Stimulated activated CD4-positive, alpha-beta T cell treated with anti-CD3 and anti-CD28 coated beads, Interleukin-1b, Interleukin-23, amount 100 ng/mL, for 1 hour (primary cell): Measurements from ENCODE around the gene PTCH1.

ENCODE experiments used
- DNase-seq, 2 donors: peaks; one replicate each; pipeline ENCODE4 v3.0.0-alpha.2; 2020; ENCODE audit warnings: low read depth in 2 of 2

Gene PTCH1

GRCh38 chr9:95512709-95513095, 4.1 kb downstream of the PTCH1 start:
- no peak for DNase-seq

GRCh38 chr9:95511952-95512708, 4.6 kb downstream of the PTCH1 start:
- no peak for DNase-seq

DNA sequence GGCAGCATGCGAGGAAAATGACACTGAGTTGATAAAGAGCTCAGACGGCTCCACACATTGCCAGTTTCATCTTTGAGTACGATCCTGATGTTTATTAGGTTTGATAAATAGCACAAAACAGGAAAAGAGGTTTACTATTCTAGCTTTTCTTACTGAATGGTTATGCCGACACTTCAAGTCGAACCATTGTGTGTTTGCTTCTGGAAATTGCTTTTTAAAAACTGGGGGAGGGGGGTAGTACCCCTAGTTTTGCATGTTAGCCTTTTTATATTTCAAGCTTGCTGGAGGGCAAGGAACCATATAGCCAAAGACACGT, 5.2 kb downstream of the PTCH1 start:
- DNase-seq = no peak

DNA sequence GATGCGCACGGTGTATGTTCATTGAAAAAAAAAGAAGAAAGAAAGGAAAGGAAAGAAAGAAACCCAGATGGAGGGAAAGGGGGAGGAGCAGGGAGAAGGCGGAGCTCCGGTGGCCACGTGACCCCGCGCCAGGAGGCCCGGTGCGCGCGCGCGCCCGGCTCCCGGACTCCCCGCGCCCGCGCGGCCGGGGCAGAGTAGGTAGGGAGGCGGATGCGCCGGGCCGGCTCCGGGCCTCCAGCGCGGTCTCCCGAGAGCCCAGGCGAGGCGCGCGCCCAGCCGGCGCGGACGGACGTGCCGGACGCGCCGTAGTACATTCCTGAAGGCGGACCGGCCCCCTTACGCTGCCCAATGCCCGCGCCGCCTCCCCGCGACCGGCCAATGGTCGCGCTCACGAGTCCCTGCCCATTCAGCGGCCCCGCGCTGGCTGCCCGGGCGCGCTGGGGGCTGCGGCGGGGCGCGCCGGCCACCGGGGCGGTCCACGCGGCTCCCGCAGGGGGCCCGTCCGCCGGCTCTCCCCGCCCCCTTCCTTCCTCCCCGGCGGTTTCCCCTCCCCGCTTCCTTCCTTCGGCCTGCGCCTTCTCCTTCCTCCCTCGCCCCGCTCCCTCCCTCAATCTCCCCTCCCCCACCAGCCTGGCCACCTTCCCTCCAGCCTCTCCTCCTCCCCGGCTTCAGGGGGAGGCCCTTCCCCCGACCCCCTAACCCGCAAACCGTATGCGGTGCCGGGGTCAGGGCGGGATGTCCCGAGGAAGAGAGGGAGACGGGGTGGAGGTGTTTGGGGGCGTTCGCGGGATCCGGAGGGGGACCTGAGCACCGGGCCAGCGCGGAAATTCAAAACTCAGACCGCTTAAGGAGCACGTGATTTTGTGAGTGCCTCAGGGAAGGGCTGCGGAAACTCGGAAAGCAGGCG, 5.8 kb downstream of the PTCH1 start:
- peak; percentile 42 to 76 for DNase-seq

DNA sequence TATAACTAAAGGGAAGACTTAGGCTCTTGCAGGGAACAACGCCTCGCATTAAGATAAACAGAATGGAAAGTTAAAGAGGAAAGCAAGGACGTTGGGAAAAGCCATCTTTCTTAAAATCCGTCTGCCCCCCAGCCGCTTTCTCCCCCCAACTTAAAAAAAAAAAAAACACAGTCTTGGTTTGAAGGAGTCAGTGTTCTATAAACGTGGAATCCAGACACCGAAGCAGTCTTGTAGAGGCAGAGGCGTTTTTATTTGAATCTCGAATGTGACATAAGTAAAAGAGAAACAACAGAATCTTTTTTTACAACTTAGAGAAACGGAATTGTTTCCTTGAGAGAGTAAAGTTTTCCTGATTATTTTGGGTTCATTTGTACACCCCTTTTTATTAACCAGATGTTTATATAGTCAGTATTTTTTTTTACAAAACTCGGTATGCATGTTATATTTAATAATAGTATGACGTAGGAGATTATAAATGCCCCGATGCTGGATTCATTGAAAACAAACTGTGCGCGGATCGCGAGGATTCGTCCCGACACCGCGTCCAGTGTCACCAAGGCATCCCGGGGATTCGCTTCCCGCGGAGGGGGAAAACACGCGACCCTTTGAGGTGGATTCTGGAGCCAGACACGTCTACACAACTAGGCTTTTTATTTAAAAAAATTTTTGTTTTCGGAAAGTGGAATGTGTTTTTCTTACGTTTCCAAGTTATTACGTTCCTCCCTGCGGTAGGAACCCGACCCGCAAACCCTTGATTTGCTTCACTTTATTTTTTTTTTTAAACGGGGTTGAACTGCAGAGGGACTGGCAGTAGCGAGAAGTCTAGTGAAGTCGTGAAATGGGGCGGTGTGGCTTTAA, 6.7 kb downstream of the PTCH1 start:
- no peak for DNase-seq

GRCh38 chr9:95508968-95509850, 7.6 kb downstream of the PTCH1 start:
- no peak for DNase-seq

DNA sequence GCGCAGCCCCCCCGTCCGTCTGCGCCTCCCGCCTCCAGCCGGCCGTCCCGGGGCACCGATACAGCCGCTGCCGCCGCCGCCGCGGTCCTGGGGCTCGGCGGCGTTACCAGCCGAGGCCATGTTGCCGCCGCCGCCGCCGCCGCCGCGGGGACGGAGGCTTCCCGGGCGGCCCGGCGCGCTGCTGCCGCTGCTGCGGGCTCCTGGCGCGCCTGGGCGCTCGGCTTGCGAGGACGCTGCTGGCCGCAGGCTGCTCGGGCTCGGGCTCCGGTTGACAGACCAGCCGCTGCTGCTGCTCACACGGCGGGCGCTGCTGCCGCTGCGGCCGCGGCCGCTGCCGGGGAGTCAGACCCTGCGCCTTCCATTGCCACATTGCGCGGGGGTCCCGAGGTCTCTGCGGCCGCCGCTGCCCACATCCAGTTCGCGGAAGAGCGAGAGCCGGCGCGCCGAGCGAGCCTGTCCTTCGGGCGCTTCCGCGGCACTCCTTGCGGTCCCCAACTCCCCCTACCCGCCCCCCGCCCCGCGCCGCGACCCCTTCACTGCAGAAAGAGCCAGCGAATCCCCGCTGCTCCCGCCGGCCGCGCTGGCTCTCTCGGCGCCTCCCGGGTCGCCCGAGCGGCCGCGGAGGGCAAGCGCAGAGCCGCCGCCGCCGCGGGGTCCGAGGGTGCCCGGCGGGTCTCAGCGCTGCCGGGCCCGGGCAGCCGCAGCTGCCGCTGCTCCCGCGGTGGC, 8.4 kb downstream of the PTCH1 start:
- DNase-seq = no peak

- DNase-seq = no peak
These were observed 9.1 kb downstream of the PTCH1 start for GRCh38 chr9:95507464-95508241.

GRCh38 chr9:95506678-95507463, 9.9 kb downstream of the PTCH1 start:
- no peak for DNase-seq

DNA sequence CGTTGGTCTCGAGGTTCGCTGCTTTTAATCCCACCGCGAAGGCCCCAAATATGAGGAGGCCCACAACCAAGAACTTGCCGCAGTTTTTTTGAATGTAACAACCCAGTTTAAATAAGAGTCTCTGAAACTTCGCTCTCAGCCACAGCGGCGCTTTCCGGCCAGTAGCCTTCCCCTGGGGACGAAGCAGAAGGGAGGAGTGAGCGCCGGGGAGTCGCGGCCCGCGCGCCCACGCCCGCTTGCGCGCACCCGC, 10.4 kb downstream of the PTCH1 start:
- DNase-seq = no peak

GRCh38 chr9:95505717-95506427, 10.9 kb downstream of the PTCH1 start:
- no peak for DNase-seq

DNA sequence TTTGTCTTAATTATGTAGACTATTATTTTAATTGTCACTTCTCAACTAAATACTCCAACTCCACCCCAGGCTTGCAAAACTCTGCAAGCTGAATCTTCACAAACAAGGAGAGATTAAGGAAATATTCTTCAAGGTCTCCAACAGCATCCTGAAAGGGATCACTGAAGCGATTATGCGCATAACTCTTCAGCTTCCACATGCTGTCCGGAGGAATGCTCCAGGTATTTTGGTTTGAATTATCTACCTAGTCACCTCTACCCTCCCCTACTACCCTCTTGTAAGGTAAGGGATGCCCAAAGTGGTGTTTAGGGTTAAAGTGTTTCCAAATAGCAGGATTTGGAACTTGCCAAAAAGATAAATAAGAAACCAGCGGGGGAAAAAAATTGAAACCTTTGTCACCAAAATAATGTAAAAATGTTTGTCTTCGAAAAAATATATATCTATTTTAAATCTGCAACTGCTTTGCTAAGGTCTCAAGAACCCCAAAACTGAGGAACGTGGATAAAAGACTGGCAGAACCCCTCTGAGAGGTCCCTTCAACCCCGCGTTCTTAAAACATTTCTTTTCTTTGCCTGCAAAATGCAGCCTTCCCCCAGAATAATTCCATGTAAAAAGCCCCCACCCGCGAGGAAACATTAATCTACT, 11.6 kb downstream of the PTCH1 start:
- no peak for DNase-seq

- no peak for DNase-seq
These were observed 12.5 kb downstream of the PTCH1 start for GRCh38 chr9:95504053-95504963.

GRCh38 chr9:95503369-95503768, 13.4 kb downstream of the PTCH1 start:
- DNase-seq = no peak

GRCh38 chr9:95502248-95502647, 14.5 kb downstream of the PTCH1 start:
- DNase-seq = no peak

DNA sequence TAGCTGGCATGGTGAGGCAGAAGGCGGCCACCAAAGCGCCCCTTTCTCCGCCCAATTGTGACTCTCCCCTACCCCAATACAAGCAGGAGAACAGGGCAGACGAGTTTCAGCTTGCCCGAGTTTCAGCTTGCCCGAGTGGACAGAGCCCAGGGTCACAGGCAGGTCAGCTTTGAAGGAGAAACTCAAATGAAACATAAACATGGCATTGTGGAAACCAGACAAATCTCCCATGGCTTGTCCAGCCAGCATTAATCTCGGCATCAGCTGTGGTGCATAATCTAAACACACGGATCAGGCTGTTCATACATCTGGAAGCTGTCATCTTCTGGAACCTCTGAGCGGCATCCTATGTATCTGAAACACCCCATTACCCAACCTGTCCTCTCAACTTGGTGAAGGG, 16.9 kb downstream of the PTCH1 start:
- no peak for DNase-seq

DNA sequence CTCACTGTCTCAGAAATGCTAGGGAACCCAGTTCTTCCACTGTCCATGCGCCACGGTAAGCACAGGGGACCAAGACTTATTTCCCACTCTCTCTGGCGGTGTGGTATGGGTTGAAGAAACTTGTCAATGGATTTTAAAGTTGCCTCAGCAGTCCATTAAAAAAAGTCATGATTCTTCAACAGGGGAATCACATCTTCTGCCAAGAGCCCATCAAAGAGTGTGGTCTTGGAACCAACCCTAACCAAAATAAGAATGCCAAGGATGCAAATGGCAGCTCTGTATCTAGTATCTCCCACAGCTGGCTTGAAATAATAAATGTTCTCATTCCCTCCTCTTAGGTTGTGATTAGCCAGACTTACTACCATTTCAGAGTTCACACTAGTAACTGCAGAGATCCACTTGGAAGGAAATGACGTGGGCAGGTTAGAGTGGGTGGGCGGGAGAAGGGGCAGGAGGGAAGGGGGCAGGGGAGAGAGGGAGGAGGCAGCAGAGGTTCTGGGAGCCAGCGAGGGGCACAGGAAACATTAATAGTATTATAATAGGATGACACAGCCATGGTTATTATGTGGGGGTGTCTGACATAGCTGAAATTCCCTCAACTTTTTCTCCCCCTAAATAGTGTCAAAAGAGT, 17.6 kb downstream of the PTCH1 start:
- no peak for DNase-seq
